ENCODE results near the gene CARD16. TPM values are rescaled to one million over a fixed set of nuclear protein-coding genes. Genes with fewer than 3 reads are reported as not detected.
"Not testable (repeated sequence)": the region's sequence is repeated elsewhere in the genome, so short reads cannot be mapped to it uniquely, and the experiment has no call there.

CARD16 gene
- total and polyA plus RNA-seq, 2 experiments from 2014 or later = 11.9 to 19.6 TPM

DNA sequence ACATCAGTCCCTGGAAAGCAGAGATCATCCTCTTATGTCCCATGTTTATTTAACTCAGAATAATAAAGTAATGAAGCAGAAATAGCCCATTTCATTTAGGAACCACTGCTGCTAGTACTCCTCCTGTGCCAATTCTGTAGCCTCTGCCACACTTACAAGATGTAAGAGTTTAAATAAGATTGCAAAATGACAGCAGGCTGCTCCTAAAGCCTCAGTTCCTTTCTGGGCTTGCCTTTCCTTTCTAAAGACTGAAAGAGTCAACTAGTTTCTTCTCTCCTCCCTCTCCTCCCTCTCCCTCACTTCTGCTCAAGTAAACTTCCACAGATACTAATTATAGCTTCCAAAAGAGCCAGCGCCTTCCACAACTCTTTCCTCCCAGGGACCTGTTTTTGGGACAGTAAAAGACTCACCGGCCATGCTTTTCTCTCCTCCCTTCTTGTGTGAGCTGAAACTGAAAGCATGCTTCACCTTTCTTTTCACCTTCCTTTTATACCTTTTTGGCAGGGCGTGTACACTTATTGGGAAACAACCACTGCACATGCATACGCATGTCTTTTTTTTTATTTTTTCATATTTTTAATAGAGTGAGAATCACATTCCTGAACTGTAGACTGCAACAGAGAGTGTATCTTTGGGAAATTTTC, 26.1 kb upstream of the CARD16 start:
- no peak for DNase-seq (ENCODE audit: low spot score)
- 88% methylated on average over 4 of the region's 4 CpGs for WGBS (ENCODE audit: low lambda C conversion rate, missing lambda C conversion rate)

GRCh38 chr11:105070306-105070705, 25.2 kb upstream of the CARD16 start:
- H3K27me3 ChIP-seq = no peaks in the 10 kb centered on the region
- WGBS (ENCODE audit: low lambda C conversion rate, missing lambda C conversion rate) = 94% methylated on average over 4 of the region's 4 CpGs
- TF ChIP-seq, protein P1, sequence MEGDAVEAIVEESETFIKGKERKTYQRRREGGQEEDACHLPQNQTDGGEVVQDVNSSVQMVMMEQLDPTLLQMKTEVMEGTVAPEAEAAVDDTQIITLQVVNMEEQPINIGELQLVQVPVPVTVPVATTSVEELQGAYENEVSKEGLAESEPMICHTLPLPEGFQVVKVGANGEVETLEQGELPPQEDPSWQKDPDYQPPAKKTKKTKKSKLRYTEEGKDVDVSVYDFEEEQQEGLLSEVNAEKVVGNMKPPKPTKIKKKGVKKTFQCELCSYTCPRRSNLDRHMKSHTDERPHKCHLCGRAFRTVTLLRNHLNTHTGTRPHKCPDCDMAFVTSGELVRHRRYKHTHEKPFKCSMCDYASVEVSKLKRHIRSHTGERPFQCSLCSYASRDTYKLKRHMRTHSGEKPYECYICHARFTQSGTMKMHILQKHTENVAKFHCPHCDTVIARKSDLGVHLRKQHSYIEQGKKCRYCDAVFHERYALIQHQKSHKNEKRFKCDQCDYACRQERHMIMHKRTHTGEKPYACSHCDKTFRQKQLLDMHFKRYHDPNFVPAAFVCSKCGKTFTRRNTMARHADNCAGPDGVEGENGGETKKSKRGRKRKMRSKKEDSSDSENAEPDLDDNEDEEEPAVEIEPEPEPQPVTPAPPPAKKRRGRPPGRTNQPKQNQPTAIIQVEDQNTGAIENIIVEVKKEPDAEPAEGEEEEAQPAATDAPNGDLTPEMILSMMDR (IDR thresholded peaks at IDR 0.05; ENCODE audit: poor library complexity) = no peak
- no peak for TF ChIP-seq EZH2 (IDR thresholded peaks at IDR 0.05; ENCODE audit: borderline replicate concordance)
- no peak for TF ChIP-seq EZH2phosphoT487 (IDR thresholded peaks at IDR 0.05; ENCODE audit: low read depth, severe bottlenecking, unreplicated experiment)
- DNase-seq (ENCODE audit: low spot score) = no peak
- H3K27ac ChIP-seq = no peak overlapping the region
- no peaks in the 10 kb centered on the region for H3K79me2 ChIP-seq
- no peaks in the 10 kb centered on the region for H3K4me1 ChIP-seq (ENCODE audit: insufficient read depth)
- H4K20me1 ChIP-seq (ENCODE audit: insufficient read depth, poor library complexity, severe bottlenecking) = no peaks in the 10 kb centered on the region
- H3K9me2 ChIP-seq (replicated peaks; ENCODE audit: insufficient read depth) = no peaks in the 10 kb centered on the region
- H3K9me3 ChIP-seq (ENCODE audit: low read depth) = no peaks in the 10 kb centered on the region
- H3K4me3 ChIP-seq = no peak overlapping the region
- H3K4me2 ChIP-seq = no peak overlapping the region
- H2AFZ ChIP-seq = no peak overlapping the region
- no peaks in the 10 kb centered on the region for H3K36me3 ChIP-seq (replicated peaks; ENCODE audit: insufficient read depth, low read depth)

More for the DNA sequence above, 26.1 kb upstream of the CARD16 start:
- H2AFZ ChIP-seq = no peak overlapping the region
- no peaks in the 10 kb centered on the region for H3K27me3 ChIP-seq
- H3K79me2 ChIP-seq = no peaks in the 10 kb centered on the region
- H4K20me1 ChIP-seq (ENCODE audit: insufficient read depth, poor library complexity, severe bottlenecking) = no peaks in the 10 kb centered on the region
- H3K27ac ChIP-seq = no peak overlapping the region
- H3K9me3 ChIP-seq (ENCODE audit: low read depth) = no peaks in the 10 kb centered on the region
- no peaks in the 10 kb centered on the region for H3K4me1 ChIP-seq (ENCODE audit: insufficient read depth)
- H3K9me2 ChIP-seq (replicated peaks; ENCODE audit: insufficient read depth) = no peaks in the 10 kb centered on the region
- no peak overlapping the region for H3K4me2 ChIP-seq
- TF ChIP-seq EZH2 (IDR thresholded peaks at IDR 0.05; ENCODE audit: borderline replicate concordance) (no peak), EZH2phosphoT487 (IDR thresholded peaks at IDR 0.05; ENCODE audit: low read depth, severe bottlenecking, unreplicated experiment) (no peak)
- TF ChIP-seq, protein P1 (IDR thresholded peaks at IDR 0.05; ENCODE audit: poor library complexity) = no peak
- no peak overlapping the region for H3K4me3 ChIP-seq
- H3K36me3 ChIP-seq (replicated peaks; ENCODE audit: insufficient read depth, low read depth) = no peaks in the 10 kb centered on the region

GRCh38 chr11:105069749-105070148, 24.6 kb upstream of the CARD16 start:
- not testable (repeated sequence) for H3K9me3 ChIP-seq (ENCODE audit: low read depth); H3K27ac ChIP-seq; H3K4me3 ChIP-seq; DNase-seq (ENCODE audit: low spot score); H3K4me1 ChIP-seq (ENCODE audit: insufficient read depth); H3K9me2 ChIP-seq (replicated peaks; ENCODE audit: insufficient read depth); H3K36me3 ChIP-seq (replicated peaks; ENCODE audit: insufficient read depth, low read depth); H4K20me1 ChIP-seq (ENCODE audit: insufficient read depth, poor library complexity, severe bottlenecking); H2AFZ ChIP-seq; H3K4me2 ChIP-seq; H3K79me2 ChIP-seq; H3K27me3 ChIP-seq
- 79% methylated on average over 2 of the region's 2 CpGs for WGBS (ENCODE audit: low lambda C conversion rate, missing lambda C conversion rate)

GRCh38 chr11:105063245-105063941, 18.3 kb upstream of the CARD16 start:
- H3K4me3 ChIP-seq; H3K36me3 ChIP-seq (replicated peaks; ENCODE audit: insufficient read depth, low read depth); H3K4me1 ChIP-seq (ENCODE audit: insufficient read depth); DNase-seq (ENCODE audit: low spot score); H3K27ac ChIP-seq; H2AFZ ChIP-seq; H4K20me1 ChIP-seq (ENCODE audit: insufficient read depth, poor library complexity, severe bottlenecking); H3K27me3 ChIP-seq; H3K9me2 ChIP-seq (replicated peaks; ENCODE audit: insufficient read depth); H3K79me2 ChIP-seq; H3K9me3 ChIP-seq (ENCODE audit: low read depth): not testable (repeated sequence)
- peak overlapping the region; percentile 43 for H3K4me2 ChIP-seq
- WGBS (ENCODE audit: low lambda C conversion rate, missing lambda C conversion rate) = 61% methylated on average over 9 of the region's 9 CpGs

All from hepatocyte (in vitro differentiated cells).